Choroid plexus epithelial cell (primary cell): ENCODE measurements around the gene DNAJC12.

ENCODE experiments used
- DNase-seq: peaks from one replicate; pipeline ENCODE4 v3.0.0-alpha.2; 2010; ENCODE audit warnings: low read depth
- H3K4me3 ChIP-seq: 2 replicates; pipeline ENCODE4 v1.5.1; 2011; ENCODE audit warnings: low read depth, mild to moderate bottlenecking, control low read depth, low read length, moderate library complexity
- TF ChIP-seq, protein P1 (sequence below): conservative IDR thresholded peaks from 2 replicates; pipeline ENCODE4 v1.5.1; 2011; ENCODE audit warnings: low read depth, mild to moderate bottlenecking, control low read depth, inconsistent platforms, low read length, moderate library complexity

The DNAJC12 gene

DNA sequence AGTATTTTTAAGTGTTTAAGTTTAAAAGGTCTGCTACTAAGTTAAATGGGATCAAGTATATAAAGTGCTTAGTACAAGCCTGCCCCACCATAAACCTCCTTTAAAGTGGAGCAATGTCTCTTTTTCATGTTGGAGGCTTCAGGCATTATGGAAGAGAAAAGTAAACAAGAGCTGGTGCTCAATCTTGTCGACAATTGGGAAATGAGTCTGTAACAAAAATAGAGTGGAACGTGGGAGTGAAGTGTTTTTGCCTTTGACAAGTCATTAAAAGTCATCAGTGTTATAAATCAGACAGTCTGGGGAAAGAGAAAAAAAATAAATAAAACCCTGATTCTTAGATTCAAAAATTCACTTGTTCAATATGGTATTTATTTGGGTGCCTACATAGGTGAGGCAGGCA is 44.7 kb downstream of the DNAJC12 start:
- TF ChIP-seq, protein P1, sequence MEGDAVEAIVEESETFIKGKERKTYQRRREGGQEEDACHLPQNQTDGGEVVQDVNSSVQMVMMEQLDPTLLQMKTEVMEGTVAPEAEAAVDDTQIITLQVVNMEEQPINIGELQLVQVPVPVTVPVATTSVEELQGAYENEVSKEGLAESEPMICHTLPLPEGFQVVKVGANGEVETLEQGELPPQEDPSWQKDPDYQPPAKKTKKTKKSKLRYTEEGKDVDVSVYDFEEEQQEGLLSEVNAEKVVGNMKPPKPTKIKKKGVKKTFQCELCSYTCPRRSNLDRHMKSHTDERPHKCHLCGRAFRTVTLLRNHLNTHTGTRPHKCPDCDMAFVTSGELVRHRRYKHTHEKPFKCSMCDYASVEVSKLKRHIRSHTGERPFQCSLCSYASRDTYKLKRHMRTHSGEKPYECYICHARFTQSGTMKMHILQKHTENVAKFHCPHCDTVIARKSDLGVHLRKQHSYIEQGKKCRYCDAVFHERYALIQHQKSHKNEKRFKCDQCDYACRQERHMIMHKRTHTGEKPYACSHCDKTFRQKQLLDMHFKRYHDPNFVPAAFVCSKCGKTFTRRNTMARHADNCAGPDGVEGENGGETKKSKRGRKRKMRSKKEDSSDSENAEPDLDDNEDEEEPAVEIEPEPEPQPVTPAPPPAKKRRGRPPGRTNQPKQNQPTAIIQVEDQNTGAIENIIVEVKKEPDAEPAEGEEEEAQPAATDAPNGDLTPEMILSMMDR, result no peak
- no peak for DNase-seq
- no peak overlapping the region for H3K4me3 ChIP-seq

DNA sequence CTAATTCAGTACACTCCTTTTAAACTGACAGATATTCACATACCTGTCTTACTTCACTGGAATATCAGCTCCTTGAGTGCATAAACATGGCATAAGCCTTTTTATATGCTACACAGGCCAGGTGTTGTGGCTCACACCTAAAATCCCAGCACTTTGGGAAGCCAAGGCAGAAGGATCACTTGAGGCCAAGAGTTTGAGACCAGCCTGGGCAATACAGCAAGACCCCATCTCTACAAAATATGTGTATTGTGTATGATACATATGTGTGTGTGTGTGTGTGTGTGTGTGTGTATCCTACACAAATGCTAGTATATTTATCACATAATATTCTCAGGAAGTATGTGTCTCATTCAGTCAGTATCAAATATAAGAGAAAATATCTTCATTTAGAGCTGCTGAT is 45.3 kb downstream of the DNAJC12 start:
- DNase-seq, result no peak
- TF ChIP-seq, protein P1, result no peak

DNA sequence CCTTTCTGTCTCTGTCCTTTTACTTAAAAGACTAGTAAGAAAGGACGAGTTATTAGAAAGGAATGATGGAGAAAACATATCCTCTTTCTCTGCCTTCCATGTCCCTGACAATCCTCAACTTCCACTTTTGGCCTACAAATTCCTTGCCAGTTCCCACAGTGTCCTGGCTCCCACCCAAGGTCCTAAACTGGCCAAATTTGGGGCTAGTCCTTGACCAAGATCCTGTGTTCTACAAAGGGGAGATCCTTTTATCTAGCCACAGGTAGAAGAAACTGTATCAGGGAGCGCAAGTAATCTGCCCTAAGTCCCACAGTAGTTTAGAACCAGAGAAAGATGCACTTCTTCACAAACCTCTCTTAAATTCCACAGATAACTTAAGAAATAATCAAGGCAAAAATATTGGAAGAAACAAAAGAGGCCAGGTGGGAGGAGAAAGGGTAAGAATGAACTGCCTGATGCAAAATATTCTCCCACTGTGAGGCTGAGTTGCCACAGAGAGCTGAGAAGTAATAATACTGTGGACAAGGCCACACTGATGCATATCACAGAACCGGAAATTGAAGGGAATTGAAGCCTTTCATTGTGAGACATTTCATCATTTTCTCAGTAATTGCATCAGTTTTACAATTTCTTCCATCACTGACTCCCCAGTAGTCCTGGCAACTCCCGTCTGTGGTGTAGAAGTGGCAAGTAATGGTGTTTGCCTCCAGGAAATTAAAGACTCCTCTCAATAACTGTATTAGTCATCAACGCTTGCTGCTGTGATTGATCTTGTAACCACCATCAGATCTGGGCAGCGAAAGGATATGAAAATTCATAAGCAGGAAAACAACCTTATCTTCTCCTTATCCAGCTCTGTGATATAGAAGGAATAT is 47.2 kb downstream of the DNAJC12 start:
- TF ChIP-seq, protein P1, result no peak
- peak; percentile 72 for DNase-seq
- no peak overlapping the region for H3K4me3 ChIP-seq

More for the DNA sequence above, 45.3 kb downstream of the DNAJC12 start:
- no peak overlapping the region for H3K4me3 ChIP-seq

DNA sequence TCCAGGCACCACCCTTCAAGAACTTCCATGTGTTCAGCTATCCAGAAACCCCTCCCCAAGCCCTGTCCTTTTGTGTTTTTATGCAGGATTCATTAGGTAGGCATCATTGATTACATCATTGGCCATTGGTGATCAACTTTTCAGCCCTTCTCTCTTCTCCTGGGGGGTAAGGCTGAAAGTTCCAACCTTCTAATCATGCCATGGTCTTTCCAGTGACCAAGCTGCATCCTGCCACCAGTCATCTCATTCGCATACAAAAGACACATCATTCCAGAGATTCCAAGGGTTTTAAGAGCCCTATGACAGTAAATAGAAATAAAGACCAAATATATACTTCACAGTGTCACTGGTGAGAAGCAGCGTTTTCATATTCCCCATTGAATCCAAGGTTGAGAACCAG is 48.2 kb downstream of the DNAJC12 start:
- no peak overlapping the region for H3K4me3 ChIP-seq
- DNase-seq, result no peak
- TF ChIP-seq, protein P1, result no peak

DNA sequence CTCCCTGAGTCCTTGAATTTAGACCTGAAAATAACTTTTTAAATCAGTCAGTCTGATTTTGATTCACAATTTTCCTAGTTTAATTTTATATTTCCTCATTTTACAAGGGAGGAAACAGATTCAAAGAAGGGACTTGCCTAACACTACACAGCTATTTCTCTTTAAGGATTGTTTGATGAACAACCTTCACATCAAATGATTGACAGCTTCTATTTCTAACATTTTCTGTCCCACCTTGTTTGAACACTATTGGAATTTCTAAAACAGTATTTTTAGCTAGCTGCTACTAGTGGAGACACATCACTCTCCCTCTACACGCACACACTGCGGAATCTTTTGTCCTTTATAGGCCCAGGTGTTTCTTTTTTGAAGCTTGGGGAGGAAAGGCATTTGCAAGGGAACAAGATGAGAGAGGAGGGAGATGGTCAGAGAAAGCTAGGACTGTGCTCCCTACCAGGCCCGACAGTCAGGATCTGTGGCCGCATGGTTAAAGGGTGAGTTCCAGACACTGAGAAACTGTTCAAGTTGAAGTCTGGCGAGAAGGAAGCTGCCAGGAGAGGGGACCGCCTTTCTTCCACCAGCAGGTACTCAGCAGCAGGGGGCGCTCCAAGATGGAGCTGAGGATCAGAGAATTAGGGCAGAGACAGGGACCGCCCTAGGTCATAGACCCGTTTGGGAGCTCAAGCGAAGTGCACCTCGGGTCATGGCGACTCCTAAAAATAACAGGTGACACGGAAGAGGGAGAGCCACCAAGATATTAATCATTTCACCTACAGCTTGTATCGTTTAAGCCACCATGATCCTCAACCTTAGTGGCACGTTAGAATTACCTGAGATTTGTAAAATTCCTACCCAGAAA is 49.7 kb downstream of the DNAJC12 start:
- TF ChIP-seq, protein P1, result peak; percentile 75
- peak; percentile 47 for DNase-seq
- no peak overlapping the region for H3K4me3 ChIP-seq

DNA sequence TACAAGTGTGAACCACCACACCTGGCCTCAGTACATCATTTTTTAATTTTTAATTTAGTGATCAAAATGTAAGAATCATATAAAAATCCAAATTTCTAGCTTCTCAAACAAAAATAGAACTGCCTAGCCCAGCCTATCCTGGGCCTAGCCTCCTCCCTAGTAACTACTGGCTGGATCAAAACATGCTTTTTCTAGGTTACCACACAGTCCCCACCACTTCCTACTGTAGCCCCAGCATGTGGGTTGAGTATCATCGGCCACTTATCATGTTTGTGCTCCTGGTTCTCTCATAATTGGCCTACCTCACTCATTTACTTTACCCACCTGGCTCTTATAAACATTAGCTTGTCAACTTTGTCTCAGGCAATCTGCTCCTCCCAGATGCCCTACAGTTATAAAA is 52.9 kb downstream of the DNAJC12 start:
- no peak for DNase-seq

More for the DNA sequence above, 52.9 kb downstream of the DNAJC12 start:
- TF ChIP-seq, protein P1, result no peak
- no peak overlapping the region for H3K4me3 ChIP-seq
